GM21381 (cell line): ENCODE measurements around the gene CD1B.
"Not testable (repeated sequence)": the region's sequence is repeated elsewhere in the genome, so short reads cannot be mapped to it uniquely, and the experiment has no call there.

Source experiments
- ATAC-seq: cut with Tn5 transposase; IDR thresholded peaks from one replicate; pipeline ENCODE4 v1.9.1; 2021; ENCODE audit warnings: mild to moderate bottlenecking, moderate library complexity; ENCODE audit not compliant: unreplicated experiment

The CD1B gene

GRCh38 chr1:158329300-158329699 lies 2.0 kb downstream of the CD1B start:
- ATAC-seq, result no peak

DNA sequence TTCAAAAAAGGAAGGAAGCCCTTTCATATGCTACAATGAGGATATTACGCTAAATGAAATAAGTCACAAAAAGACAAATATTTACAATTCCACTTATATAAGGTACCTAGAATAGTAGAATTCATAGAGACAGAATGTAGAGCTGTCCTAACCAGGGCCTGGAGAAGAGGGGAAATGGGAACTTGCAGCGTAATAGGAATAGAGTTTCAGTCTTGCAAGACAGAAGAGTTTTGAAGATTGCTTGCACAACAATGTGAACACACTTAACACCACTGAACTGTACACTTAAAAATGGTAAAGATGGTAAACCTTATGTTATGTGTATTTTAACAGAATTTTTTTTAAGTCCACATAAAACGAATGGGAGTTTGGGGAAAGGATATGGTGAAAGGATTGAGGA lies 2.9 kb downstream of the CD1B start:
- ATAC-seq, result no peak

DNA sequence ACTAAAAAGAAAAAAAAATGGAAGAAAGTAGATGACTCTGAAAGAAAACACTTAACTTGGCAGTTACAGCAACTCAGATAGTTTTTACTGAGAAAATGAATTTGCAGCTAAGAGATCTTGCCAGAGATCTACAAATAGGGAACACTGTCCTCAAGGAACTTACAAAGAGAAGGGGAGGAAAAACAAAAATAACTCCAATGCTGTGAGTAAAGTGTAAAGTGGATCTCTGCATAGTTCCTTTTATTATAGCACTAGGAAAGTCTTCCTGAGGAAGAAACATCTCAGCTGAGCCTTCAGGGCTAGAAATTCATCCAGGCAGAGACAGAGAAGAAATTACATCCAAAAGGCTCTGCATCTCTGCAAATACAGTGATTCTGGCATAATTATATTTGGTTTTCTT lies 3.9 kb downstream of the CD1B start:
- ATAC-seq, result no peak

DNA sequence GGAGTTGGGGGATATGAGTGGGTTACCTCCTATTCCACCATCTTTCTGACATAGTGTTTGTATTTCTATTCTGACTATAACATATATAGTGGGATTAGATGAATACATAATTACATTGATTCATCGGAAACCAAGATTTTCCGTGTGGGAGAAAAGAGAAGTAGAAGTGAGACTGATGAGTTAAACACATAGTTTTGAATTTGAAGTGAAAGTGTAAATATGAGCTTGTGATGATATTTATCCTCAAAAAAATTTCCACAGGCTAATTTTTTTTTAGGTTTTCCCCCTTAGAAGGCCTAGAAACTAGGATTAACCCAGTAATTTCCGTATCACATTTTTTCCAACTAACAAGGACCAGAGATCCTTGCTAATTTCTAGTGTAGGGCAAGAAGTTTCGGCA lies 6.9 kb downstream of the CD1B start:
- ATAC-seq, result no peak

GRCh38 chr1:158323866-158324265 lies 7.5 kb downstream of the CD1B start:
- no peak for ATAC-seq

GRCh38 chr1:158311066-158311465 lies 20.3 kb downstream of the CD1B start:
- ATAC-seq, result no peak

DNA sequence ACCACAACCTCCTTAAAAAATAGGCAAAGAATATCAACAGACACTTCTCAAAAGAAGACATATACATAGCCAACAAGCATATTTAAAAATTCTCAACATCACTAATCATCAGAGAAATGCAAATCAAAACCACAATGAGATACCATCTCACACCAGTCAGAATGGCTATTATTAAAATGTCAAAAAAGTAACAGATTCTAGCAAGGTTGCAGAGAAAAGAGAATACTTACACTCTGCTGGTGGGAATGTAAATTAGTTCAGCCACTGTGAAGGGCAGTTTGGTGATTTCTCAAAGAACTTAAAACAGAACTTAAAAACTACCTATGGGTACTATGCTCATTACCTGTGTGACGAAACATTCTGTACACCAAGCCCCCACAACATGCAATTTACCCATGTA lies 20.7 kb downstream of the CD1B start:
- no peak for ATAC-seq

- no peak for ATAC-seq
These were observed 35.5 kb downstream of the CD1B start for GRCh38 chr1:158295791-158296190.

- ATAC-seq, result no peak
These were observed 40.9 kb downstream of the CD1B start for GRCh38 chr1:158290321-158290844.

GRCh38 chr1:158289811-158290210 lies 41.5 kb downstream of the CD1B start, which contains the start of gene CD1C:
Gene CD1C, plus strand, starts transcription at chr1:158289923. Its CDS starts 142 bp downstream, at chr1:158290065.
- no peak for ATAC-seq

DNA sequence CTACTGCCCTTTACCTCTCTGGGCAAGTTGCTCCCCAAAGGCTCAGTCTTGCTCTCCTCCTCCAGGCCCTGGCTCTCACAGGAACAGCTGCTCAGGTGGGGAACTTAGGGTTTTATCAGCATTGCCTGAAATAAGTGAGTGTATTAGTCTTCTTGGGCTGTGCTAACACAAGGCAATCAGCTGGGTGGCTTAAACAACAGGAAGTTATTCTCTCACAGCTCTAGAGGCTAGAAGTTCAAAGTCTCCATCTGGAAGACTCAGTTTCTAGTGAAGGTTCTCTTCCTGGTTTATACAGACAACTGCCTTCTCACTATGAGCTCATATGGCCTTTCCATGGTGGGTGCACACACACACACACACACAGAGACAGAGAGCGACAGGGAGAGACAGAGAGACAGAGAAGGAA lies 44.4 kb downstream of the CD1B start:
- no peak for ATAC-seq

GRCh38 chr1:158286487-158286886 lies 44.8 kb downstream of the CD1B start:
- ATAC-seq, result no peak

- peak; percentile 71 for ATAC-seq
These were observed 45.5 kb downstream of the CD1B start for GRCh38 chr1:158285756-158286241.

DNA sequence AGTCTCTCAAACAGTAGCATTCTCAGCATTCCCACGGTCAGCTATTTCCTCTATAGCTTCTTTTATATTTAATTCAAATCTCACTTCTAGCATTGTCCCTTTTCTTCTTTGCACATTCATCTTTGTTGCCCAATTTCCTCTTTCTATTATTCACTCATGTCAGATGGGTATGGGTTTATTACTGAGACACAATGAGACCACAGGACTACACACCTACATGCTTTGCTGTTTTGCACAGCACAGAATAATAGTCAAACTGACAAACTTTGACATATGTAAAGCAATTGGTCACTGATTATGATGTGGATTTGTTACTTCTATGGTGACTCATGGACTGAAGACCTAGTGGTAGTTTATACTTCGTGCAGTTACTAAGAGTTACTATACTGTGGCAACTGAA lies 47.4 kb downstream of the CD1B start:
- ATAC-seq, result peak; percentile 39

DNA sequence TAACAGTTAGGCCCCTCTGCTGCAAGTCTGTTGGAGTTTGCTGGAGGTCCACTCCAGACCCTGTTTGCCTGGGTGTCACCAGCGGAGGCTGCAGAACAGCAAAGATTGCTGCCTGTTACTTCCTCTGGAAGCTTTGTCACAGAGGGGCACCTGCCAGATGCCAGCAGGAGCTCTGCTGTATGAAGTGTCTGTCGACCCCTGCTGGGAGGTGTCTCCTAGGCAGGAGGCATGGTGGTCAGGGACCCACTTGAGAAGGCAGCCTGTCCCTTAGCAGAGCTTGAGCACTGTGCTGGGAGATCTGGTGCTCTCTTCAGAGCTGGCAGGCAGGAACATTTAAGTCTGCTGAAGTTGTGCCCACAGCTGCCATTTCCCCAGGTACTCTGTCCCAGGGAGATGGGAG lies 48.9 kb downstream of the CD1B start:
- ATAC-seq, result not testable (repeated sequence)
